ENCODE data around the gene EHF. TPM values are rescaled to one million over a fixed set of nuclear protein-coding genes. Genes with fewer than 3 reads are reported as not detected.
"Not testable (repeated sequence)": the region's sequence is repeated elsewhere in the genome, so short reads cannot be mapped to it uniquely, and the experiment has no call there.

Gene EHF
- total and polyA plus RNA-seq, 2 of the 8 experiments (the other 6 are each of a cell fraction or from before 2014, with no cell fraction given) = not detected

DNA sequence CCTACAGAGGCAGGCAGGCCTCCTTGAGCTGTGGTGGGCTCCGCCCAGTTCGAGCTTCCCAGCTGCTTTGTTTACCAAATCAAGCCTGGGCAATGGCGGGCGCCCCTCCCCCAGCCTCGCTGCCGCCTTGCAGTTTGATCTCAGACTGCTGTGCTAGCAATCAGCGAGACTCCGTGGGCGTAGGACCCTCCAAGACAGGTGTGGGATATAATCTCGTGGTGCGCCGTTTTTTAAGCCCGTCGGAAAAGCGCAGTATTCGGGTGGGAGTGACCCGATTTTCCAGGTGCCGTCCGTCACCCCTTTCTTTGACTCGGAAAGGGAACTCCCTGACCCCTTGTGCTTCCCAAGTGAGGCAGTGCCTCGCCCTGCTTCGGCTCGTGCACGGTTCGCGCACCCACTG, 71.4 kb downstream of the EHF start:
- H2BK20ac ChIP-seq (ENCODE audit: low read length); H2BK12ac ChIP-seq (ENCODE audit: low read depth, low read length); H3K23me2 ChIP-seq (ENCODE audit: low read depth, low read length); H2BK15ac ChIP-seq (ENCODE audit: low read length); H3K4me1 ChIP-seq (replicated peaks in 1 of 4; ENCODE audit: control insufficient read depth in 3 of 4, insufficient read depth in 4 of 4, low read length in 3 of 4); H2BK120ac ChIP-seq (replicated peaks; ENCODE audit: low read depth, low read length); H3K36me3 ChIP-seq (ENCODE audit: control insufficient read depth in 2 of 4, insufficient read depth in 4 of 4, low read length in 3 of 4); H2AK5ac ChIP-seq (ENCODE audit: low read depth, low read length); H3K4ac ChIP-seq (replicated peaks; ENCODE audit: insufficient read length, low read depth, low read length); H4K20me1 ChIP-seq (replicated peaks in 1 of 2; ENCODE audit: control insufficient read depth in 1 of 2, insufficient read depth in 2 of 2, low read length in 2 of 2); H4K8ac ChIP-seq (ENCODE audit: extremely low read depth, insufficient read depth, low read length); H3K14ac ChIP-seq (ENCODE audit: insufficient read length); H3K27me3 ChIP-seq (replicated peaks in 1 of 4; ENCODE audit: control insufficient read depth in 3 of 4, extremely low read depth in 1 of 4, insufficient read depth in 3 of 4, low read length in 3 of 4); H2BK5ac ChIP-seq (ENCODE audit: low read depth, low read length); H4K91ac ChIP-seq (replicated peaks; ENCODE audit: insufficient read length, low read length); FAIRE-seq; H2AFZ ChIP-seq (ENCODE audit: low read length); H3K4me2 ChIP-seq (ENCODE audit: insufficient read depth in 1 of 2, low read depth in 2 of 2, low read length in 2 of 2); H3K18ac ChIP-seq (ENCODE audit: extremely low read depth, low read length); H4K5ac ChIP-seq (ENCODE audit: insufficient read length, low read depth, low read length); H3K79me1 ChIP-seq (ENCODE audit: low read depth, low read length); H3K56ac ChIP-seq (replicated peaks; ENCODE audit: insufficient read length, low read depth, low read length); H3K9me3 ChIP-seq (ENCODE audit: insufficient read depth in 2 of 2, low read depth in 1 of 2, low read length in 1 of 2); POLR2A ChIA-PET (ENCODE audit: partially characterized antibody); H3K23ac ChIP-seq (ENCODE audit: insufficient read length): not testable (repeated sequence)
- peaks cover 2 to 46% of the 10 kb centered on the region in 2 experiments; a peak in 3 of 4 replicates for H3K79me2 ChIP-seq (ENCODE audit: control insufficient read depth in 1 of 2, insufficient read depth in 2 of 2, low read length in 2 of 2)
- TF ChIP-seq TAF1 (IDR thresholded peaks at IDR 0.05; ENCODE audit: low read depth, low read length) (peak; percentile 65; the same call in 1 of the 2 replicates), POLR2AphosphoS5 (IDR thresholded peaks at IDR 0.05; ENCODE audit: low read depth, low read length) (0 out of 2 replicates have a peak, but pooled peaks have one; percentile 34), POLR2A (IDR thresholded peaks at IDR 0.05; ENCODE audit: control extremely low read depth in 1 of 2, low read depth in 2 of 2, low read length in 2 of 2) (peak; percentile 45 to 61; a peak in 2 of 3 replicates), YY1 (IDR thresholded peaks at IDR 0.05; ENCODE audit: low read depth, low read length) (0 out of 2 replicates have a peak, but pooled peaks have one; percentile 51)
- H3K27ac ChIP-seq (ENCODE audit: low read depth, low read length) = 0 out of 2 replicates have a peak overlapping the region, but pooled peaks have one; percentile 63
- H3K4me3 ChIP-seq (ENCODE audit: extremely low read depth in 1 of 4, insufficient read depth in 2 of 4, low read depth in 3 of 4, low read length in 4 of 4) = peak overlapping the region; percentile 45 to 82 (median 57); a peak in 7 of 8 replicates
- H3K9ac ChIP-seq (replicated peaks in 1 of 4; ENCODE audit: extremely low read depth in 1 of 4, low read depth in 3 of 4, low read length in 3 of 4) = peak overlapping the region in 2 of 4 experiments; percentile 34 to 78; a peak in 3 of 7 replicates
- DNase-seq (ENCODE audit: low read depth in 1 of 2, low spot score in 2 of 2) = peak in 1 of 2 experiments; percentile 60
- CTCF ChIA-PET (ENCODE audit: partially characterized antibody) = interaction anchor here (0.6 kb wide), 1 partner anchor 1656 kb away, joined by 3 read pairs; no protein-coding TSS in a partner anchor
- 39% methylated on average over 6 of the region's 26 CpGs; no CpG with 5 or more reads in 1 of the 2 experiments for WGBS, 2 experiments (ENCODE audit: extremely low coverage in 1 of 2, insufficient coverage in 1 of 2, insufficient read length in 1 of 2, insufficient replicate concordance in 2 of 2, low coverage in 1 of 2, low lambda C conversion rate in 2 of 2, missing lambda C conversion rate in 1 of 2)
